Cardiac ventricle fibroblast (primary cell): ENCODE results near the gene FOLR1. TPM values are rescaled to one million over a fixed set of nuclear protein-coding genes. Genes with fewer than 3 reads are reported as not detected.

ENCODE experiments used
- total RNA-seq: library from RNA; depleted of rRNA; stranded (reverse); fragments of >200 nt; gene quantifications from 2 replicates; pipeline ENCODE4 v1.2.3, GENCODE V29; 2015

The FOLR1 gene
- not detected in 2 replicates for total RNA-seq

DNA sequence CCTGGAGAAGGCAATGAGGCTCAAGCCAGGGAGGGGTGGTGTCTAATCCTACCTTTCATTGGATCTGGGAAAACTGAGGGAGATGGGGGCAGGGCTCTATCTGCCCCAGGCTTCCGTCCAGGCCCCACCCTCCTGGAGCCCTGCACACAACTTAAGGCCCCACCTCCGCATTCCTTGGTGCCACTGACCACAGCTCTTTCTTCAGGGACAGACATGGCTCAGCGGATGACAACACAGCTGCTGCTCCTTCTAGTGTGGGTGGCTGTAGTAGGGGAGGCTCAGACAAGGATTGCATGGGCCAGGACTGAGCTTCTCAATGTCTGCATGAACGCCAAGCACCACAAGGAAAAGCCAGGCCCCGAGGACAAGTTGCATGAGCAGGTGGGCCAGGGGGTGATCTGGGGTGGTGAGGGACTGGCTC is at the start of gene FOLR1:
Gene FOLR1, plus strand, starts transcription at position 180 of the 421 bp plus-strand sequence. Its CDS starts 34 bp downstream, at position 214.

DNA sequence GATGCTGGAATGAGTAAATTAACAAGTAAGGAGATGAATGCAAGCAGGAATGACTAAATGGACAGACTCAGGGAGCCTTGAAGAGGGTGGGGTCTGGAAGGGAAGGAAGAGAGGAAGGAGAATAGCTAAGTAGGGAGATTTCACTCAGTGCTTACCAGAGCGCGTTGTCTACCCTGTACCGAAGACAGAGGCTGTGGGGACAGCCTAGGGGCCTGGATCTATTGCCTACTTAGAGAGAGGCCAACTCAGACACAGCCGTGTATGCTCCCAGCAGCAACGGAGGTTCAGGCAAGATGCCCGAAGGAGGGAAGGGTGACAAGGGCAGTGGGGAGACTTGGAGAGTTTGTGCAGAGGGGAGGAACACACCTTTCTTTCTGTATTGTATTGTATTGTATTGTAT is 24.7 kb downstream of the FOLR1 start, which contains the start of gene FOLR2:
Gene FOLR2, plus strand, starts transcription at position 157 of the 400 bp plus-strand sequence. CDS start 1,791 bp downstream, outside the sequence.

DNA sequence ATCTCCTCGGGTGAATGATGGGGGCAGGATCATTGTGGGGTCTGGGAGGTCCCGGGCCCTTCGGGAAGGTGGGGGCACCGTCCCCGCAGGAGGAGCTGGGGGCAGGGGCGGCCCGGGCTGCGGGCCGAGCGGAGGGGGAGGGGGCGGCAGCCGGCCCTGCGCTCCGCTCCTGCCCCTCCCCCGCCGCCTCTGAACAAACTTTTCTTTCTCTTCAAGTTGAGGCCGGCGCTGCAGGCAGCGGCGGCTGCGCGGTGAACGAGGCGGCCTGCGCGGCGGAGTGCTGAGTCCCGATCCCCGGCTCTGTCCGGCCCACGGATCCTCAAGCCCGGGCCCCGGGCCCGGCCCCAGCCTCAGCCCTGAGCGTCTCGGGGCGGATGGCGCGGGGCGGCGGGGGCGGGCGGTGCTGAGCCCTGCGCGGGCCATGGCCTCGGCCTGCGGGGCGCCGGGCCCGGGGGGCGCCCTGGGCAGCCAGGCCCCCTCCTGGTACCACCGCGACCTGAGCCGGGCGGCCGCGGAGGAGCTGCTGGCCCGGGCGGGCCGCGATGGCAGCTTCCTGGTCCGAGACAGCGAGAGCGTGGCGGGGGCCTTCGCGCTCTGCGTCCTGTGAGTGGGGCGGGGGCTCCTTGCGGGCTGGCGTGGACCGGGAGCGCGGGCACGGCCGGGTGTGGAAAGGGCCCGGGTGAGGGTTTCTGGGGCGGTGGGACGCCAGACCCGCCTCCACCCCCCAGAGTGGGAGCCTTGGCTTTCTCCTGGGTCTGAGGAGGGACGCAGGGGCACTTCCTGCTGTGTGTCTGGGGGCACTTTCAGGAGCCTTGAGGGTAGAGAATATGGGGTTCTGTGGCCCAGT is 32.8 kb downstream of the FOLR1 start, which contains the start of gene INPPL1:
Gene INPPL1, plus strand, starts transcription at position 204 of the 847 bp plus-strand sequence. Its CDS starts 218 bp downstream, at position 422.

DNA sequence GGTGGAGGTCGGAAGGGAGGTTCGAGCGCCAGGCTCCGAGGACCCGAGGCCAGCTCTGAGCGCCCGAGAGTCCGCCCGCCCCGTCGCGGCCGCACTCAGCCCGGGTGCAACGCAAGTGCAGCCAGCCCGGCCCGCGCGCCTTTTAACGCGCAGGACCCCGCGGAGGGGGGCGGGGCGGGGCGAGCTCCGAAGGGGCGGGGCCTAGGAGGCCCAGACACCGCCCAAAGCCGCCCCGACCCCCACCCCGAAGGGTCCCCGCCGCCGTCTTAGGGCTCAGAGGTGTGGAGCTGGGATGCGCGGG is 52.1 kb downstream of the FOLR1 start, which contains the start of gene PHOX2A:
Gene PHOX2A, minus strand, starts transcription at position 117 of the 301 bp plus-strand sequence. CDS start 172 bp downstream, outside the sequence.

Other genes starting within 250 kb of the FOLR1 start
- 1.7 and 9.0 TPM in 2 replicates for gene IL18BP, start 193.2 kb upstream of the FOLR1 start, total RNA-seq
- 135 and 139 TPM in 2 replicates for gene NUMA1, start 111.6 kb upstream of the FOLR1 start, total RNA-seq
- gene LRRC51, start 111.3 kb upstream of the FOLR1 start, total RNA-seq = 3.1 and 3.4 TPM in 2 replicates
- 118 and 136 TPM in 2 replicates for gene LAMTOR1, start 88.8 kb upstream of the FOLR1 start, total RNA-seq
- not detected in 2 replicates for gene TOMT, start 86.2 kb upstream of the FOLR1 start, total RNA-seq
- gene ANAPC15, start 79.4 kb upstream of the FOLR1 start, total RNA-seq = 12.0 and 19.1 TPM in 2 replicates
- not detected in 2 replicates for gene FOLR3, start 56.4 kb upstream of the FOLR1 start, total RNA-seq
- not detected in 2 replicates for gene FOLR2, start 24.7 kb downstream of the FOLR1 start, total RNA-seq
- gene INPPL1, start 32.6 kb downstream of the FOLR1 start, total RNA-seq = 34.1 and 42.9 TPM in 2 replicates
- gene PHOX2A, start 52.0 kb downstream of the FOLR1 start, total RNA-seq = not detected in 2 replicates
- gene CLPB, start 242.4 kb downstream of the FOLR1 start, total RNA-seq = 13.2 and 15.4 TPM in 2 replicates